Measurements from ENCODE around the gene APOBEC3G.
A peak's percentile ranks its signal among the peaks of the same experiment; 100 is the strongest.

APOBEC3G gene

DNA sequence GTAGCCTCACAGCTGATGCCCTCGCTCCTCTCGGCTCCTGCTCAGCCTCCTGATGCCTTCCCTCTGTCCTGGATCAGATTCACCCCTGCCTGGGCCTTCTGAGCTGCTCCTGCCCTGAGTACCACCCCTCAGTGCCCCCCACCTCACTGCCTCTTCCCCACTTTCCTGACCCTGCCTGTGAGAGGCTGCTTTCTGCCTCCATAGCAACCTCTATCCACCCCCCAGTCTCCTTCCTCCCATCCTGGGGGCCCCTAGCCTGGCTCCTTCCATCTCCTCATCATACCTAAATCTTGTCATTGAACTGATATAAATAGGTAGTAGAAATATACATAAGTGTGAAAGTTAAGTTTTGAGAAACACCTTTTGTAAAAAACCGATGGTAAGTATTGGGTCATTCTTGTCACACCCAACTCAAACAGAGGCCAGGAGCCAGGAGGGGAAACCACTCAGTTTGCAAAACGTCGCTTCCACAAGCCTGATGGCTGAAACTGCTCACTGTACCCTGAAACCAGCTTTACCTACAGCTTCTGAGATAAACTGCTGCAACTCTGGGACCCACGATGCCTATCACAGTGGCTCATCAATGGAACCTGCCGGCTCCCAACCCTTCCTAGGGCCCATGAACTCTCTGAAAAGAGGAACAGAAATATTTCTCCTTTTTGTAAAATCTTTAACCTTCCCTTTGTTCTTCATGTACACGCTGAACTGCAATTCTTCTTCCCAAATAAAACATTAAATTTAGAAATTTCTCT, 15.2 kb downstream of the APOBEC3G start:
- DNase-seq = no peak

DNA sequence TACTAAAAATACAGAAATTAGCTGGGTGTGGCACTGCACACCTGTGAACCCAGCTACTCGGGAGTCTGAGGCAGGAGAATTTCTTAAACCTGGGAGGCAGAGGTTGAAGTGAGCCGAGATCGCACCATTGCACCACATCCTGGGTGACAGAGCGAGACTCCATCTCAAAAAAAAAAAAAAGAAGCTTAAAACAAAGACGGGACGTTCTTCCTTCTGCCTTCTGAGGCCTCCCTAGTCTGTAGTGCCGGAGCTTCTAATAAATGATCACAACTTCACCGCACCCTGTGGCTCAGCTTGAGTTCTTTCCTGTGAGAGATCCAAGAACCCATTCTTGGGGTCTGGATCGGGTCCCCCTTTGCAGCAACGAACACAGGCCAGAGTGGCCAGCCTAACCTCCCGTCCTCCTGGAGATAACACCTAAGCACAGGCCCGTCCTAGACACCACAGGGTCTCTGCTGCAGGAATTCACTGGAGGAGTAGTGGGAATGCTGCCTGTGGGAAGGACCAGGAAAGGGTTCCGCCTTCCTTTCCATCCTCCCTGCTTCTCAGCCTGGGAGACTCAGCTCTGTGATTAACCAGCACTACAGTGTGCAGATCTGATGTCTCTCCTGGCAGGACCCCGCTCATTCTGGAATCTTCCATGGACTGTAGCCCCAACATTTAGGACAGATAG, 17.8 kb downstream of the APOBEC3G start:
- no peak for DNase-seq

DNA sequence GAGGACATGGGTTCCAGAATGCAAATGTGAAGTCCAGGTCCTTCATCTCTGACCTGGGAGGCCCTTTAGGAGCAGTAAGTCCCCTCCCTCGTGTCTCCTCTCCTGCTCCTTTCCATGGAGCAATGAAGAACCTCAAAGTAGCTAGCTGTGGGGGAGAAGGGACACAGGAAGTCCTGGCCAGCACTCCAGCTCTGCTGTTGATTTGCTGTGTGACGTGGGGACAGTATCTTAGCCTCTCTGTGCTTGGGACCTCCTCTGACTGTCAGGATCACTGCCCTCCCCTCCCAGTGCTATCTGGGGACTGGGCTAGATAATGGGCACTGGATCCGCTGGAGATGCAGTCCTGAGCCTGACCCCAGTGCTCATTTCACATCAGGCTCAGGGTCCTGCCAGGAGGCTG, 18.9 kb downstream of the APOBEC3G start:
- DNase-seq = no peak

GRCh38 chr22:39097098-39098020, 20.3 kb downstream of the APOBEC3G start, which contains the start of gene APOBEC3H:
Gene APOBEC3H, plus strand, starts transcription at chr22:39097244. Its CDS starts 3,035 bp downstream, at chr22:39100279.
- peak; percentile 47 for DNase-seq

GRCh38 chr22:39098026-39098425, 21.0 kb downstream of the APOBEC3G start:
- peak; percentile 9 for DNase-seq

GRCh38 chr22:39098576-39098975, 21.5 kb downstream of the APOBEC3G start:
- no peak for DNase-seq

GRCh38 chr22:39101226-39101625, 24.2 kb downstream of the APOBEC3G start:
- DNase-seq = no peak

DNA sequence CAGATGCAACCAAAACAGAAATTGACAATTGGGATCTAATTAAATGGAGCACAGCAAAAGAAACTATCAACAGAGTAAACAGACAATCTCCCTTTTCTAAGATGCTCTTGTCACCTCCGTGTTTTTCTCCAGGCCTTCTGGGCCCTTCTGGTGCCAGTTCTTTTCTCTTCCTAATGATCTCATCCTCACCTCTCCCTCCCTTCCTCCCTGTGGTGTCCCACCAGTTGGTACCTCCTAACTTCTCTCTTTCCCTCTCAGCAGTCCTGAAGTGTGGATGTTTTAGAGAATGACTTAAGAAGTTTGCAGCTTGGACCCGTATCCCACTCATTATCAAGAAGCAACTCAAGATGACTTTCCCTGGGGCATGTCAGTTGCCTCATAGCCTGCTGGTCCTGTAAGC, 26.4 kb downstream of the APOBEC3G start:
- no peak for DNase-seq

GRCh38 chr22:39106326-39106725, 29.3 kb downstream of the APOBEC3G start:
- no peak for DNase-seq

DNA sequence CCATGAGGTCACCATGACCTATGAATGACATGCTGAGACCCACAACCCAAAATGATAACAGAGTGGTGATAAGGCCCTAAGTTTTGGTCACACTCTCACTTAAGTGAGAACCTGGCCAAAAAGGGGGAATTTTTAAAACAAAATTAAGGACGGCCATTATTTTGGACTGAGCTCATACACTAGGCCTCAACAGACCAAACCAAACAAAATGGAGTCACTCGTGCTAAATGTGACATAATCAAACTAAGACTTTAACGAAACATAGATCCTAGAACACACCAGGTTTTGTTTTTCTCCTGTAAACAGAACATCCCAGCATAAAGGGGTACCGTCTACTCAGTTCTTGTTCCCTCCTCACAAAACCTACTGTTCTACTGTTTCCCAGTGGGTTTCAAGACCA, 31.4 kb downstream of the APOBEC3G start:
- DNase-seq = no peak

DNA sequence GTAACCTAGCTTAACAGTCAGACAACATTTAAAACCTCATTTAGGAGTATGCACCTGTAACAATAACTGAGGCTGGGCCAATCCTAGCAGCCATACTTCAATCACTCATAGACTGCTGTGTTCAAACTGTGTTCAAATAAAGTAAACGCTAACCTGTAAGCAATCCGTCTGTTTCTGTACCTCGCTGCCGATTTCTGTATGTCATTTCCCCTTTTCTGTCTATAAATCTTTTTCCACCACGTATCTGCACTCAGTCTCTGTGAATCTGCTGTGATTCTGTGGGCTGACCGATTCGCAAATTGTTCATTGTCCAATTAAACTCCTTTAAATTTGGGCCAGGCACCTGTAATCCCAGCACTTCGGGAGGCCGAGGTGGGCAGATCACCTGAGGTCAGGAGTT, 32.3 kb downstream of the APOBEC3G start:
- no peak for DNase-seq

- no peak for DNase-seq
Measured at GRCh38 chr22:39110631-39111561, 33.8 kb downstream of the APOBEC3G start.

- DNase-seq = no peak
Measured at GRCh38 chr22:39114112-39114511, 37.0 kb downstream of the APOBEC3G start.

GRCh38 chr22:39115570-39115969, 38.5 kb downstream of the APOBEC3G start:
- no peak for DNase-seq

DNA sequence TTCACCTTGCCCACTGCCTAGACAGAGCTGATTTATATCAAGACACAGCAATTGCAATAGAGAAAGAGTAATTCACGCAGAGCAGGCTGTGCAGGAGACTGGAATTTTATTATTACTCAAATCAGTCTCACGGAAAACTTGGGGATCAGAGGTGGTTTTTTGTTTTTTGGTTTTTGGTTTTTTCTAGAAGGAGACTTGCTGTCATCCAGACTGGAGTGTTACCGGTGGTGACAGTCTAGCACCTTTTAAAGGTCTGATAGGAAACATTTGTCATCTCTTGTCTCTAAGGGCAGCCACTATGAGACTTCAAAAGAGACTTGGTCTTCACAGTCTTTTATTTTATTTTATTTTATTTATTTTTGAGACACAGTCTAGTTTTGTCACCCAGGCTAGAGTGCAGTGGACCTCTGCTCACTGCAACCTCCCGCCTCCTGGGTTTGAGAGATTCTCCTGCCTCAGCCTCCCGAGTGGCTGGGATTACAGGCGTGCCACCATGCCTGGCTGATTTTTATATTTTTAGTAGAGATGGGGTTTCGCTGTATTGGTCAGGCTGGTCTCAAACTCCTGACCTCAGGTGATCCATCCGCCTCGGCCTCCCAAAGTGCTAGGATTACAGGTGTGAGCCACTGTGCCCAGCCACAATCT, 39.0 kb downstream of the APOBEC3G start:
- DNase-seq = no peak

DNA sequence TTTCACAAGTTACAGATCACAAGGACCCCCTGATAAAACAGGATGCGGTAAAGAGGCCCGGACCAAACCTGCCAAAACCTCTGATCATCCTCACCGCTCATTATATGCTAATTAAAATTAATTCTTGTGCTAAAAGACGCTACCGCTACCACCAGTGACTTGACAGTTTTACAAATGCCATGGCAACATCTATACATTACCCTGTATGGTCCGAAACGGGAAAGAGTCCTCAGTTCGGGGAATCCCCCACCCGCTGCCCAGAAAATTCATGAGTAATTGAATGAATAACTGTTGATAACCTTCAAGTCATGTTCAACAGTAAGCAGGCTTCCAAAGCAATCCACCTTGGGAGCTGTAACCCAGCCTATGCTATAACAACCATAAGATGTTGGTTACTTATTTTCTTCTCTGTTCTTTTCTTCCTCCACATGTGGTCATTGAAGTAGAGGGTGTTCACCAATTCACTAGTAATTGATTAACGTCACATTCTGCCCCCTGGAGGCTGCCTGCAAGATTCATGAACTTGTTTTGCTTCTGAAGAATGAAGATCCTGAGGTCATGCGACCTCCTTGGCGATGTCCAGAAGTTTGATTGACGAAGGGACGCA, 40.6 kb downstream of the APOBEC3G start:
- no peak for DNase-seq

DNA sequence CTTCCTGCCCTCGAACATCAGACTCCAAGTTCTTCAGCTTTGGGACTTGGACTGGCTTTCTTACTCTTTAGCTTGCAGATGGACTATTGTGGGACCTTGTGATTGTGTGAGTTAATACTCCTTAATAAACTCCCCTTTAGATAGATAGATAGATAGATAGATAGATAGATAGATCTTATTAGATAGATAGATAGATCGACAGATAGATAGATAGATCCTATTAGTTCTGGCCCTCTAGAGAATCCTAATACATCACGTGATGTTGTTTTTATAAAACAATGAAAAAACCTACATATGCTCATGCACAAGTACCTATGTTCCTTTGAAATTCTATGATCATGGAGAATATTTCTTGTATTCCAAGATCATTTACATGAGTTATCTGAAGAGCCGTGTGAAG, 43.9 kb downstream of the APOBEC3G start:
- no peak for DNase-seq

DNA sequence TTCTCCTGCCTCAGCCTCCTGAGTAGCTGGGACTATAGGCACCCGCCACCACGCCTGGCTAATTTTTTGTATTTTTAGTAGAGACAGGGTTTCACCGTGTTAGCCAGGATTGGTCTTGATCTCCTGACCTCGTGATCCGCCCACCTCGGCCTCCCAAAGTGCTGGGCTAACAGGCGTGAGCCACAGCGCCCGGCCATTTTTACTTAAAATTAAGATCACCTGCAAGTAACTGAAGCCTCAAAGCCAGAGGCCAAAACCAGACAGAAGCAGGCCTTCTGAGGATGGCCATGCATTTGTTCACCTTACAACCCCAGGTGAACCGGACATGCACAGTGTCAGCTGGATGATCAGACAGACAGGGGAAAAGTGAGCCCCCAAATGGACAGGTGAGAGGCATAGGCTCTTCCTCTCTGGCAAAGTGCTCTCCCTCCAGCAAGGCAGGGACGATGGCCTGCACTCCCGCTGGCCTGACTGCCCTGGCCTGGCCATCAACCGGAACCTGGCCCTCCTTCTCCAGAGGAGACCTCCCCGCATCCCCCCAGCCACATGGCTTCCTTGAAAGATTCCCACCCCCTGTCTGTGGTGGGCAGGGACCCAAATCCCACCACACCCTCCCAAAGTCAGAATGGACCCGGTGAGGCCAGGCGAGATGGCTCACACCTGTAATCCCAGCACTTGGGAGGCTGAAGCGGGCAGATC, 45.8 kb downstream of the APOBEC3G start:
- DNase-seq = no peak

DNA sequence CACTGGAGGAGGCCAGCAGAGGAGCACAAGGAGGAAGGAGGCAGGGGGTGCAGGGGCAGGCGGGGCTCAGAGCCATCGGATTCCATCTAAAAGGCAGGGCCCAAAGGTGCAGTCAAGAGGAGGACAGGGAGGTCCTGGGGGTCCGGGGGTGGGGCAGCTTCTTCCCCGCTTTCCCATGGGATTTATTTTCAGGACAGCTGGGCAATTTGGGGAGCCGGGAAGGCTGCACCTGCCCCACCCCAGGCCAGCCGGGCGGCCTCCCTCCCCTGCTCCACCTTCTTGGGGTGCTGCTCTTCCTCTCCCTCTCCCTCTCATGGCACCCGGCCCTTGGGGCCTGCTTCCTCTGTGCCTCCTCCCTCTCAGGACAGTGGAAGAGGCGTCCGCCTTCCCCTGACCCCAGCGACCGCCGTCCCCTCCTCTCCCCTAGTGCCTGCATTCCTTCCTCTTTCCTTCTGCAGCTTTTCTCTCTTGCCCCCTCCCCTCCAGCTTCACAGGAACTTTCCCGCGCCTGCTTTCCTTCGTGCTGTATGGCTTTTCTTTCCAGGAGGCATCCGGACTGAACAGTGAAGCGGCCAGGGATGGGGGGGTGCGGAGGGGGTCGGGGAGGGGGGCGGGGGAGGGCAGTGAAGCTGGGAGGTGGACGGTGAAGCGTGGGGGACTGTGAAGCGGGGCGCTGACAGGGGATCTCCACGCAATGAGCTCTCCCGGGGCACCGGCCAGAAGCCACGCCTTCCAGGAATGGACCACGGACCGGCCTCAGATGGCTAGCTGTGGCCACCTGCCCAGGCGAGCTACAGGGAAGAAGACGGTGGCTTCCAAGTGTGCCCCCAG, 46.9 kb downstream of the APOBEC3G start:
- DNase-seq = no peak

GRCh38 chr22:39125622-39126021, 48.5 kb downstream of the APOBEC3G start:
- DNase-seq = peak; percentile 5
